GM18867 (cell line): ENCODE results near the gene MACROD2.

ENCODE experiments used
- ATAC-seq: cut with Tn5 transposase; IDR thresholded peaks from one replicate; pipeline ENCODE4 v1.9.1; 2021; ENCODE audit warnings: mild to moderate bottlenecking, moderate library complexity; ENCODE audit not compliant: unreplicated experiment

The MACROD2 gene

DNA sequence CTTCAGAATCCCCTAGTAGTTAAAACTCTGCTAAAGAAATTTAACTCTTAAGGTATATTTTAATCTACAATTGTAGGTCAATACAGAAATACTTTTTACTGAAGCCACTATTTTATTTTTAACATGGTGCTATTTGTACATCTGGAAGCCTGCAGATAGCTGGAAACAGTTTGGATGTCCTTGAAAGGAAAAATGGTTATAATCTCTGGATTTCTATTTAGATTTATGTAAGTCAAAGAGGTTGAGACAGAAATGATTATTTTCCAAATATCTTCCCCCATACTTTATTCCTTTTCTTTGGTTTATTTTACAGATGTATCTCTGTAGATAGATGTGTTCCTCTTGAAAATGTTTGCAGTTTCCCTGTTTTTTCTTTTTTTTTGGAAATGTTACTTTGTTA is 1575.7 kb downstream of the MACROD2 start:
- ATAC-seq: no peak

DNA sequence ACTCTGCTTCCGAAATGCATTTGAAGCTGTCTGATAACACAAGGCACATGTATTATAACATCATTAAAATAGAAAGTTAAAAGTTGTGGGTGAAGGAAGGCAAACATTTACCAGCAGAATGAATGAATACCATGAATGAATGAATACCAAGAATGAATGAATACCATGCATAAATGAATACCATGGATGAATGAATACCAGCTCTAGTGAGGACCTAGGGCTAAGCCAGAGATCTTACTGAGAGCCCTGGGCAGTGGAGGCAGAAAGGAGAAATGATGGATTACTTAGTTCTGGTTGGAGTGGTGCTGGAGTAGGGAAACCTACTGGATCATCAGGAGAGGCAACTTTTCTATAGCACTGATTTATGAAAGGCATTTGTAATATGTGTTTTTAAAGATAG is 1579.9 kb downstream of the MACROD2 start:
- no peak for ATAC-seq

DNA sequence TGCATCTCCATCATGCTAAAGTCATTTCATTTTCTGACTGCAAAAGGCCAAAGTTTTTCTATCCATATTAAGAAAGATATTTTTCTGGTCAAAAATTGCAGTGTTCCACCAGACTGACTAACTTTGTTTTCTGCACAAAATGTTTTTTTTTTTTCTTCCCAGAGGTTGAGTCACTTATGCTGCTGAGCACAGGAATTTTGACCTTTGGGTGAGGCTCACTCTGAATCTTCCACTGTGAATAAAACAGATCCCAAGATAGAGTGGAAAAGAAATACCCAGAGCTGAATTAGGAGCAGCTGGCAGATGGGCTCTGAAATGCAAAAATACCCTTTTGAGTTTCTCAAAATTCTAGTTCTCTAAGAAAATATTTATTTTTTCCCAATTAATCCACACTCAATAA is 1581.1 kb downstream of the MACROD2 start:
- no peak for ATAC-seq

DNA sequence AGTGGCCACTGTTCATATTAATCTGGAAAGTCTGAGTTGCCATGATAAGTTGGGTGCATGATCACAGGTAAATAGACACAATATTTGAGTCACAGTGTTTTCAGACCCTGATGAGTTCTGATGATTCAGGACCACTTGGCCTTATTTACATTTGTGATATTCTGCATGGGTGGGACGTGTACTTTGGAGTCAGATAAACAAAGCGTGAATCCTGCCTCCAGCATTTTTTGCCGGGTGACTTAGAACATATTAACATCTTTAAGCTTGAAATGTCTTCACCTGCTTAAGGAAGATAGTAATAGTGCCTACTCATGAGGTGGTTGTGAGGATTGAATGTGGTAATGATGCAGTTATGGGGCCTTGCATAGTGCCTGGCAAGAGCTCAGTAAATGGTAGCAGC is 1582.8 kb downstream of the MACROD2 start:
- ATAC-seq: no peak

DNA sequence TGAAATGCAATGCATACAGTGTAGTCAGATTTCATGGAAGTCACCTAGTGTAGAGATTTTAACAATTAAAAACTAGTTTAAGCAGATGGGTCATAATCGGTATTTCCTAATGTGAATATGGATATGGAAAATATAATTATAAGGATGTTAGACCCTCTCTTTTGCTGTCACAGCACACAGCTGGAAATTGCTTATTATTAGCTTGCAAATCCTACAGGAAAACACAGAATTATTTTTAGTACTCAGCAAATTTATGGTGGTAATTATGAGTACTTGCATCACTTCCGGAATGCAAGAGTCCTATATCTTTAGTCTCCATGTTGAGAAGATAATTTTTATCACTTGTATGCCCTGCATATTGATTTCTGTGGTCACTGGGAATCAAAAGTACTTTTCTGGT is 1584.4 kb downstream of the MACROD2 start:
- no peak for ATAC-seq

DNA sequence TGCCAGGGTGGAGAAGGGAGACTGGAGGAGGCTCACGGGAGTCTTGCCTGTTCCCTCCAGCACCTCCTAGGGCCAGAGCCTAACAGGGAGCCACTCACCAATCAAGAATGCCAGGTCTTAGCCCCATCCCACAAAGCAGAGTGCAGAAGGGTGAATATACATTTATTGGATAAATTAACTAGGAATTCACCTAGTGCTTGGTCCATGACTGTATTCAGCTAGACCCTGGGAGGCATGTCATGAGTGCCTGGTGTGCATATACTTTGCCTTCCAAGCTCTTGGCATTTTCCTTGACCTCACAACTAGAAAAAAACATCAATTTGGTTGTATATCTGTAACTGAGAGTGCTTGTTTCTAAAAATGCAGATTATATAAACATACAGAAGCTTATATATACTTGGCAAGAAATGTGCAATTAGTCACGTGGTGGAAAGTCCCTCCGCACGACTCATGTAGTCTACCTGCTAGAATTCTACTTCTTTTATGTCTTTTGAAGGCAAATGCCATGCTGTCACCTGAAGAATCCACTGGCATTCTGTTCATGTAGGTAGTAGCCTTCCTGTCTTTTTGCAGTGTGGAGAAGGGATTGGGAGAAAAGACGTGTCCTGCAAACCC is 1586.9 kb downstream of the MACROD2 start:
- no peak for ATAC-seq

DNA sequence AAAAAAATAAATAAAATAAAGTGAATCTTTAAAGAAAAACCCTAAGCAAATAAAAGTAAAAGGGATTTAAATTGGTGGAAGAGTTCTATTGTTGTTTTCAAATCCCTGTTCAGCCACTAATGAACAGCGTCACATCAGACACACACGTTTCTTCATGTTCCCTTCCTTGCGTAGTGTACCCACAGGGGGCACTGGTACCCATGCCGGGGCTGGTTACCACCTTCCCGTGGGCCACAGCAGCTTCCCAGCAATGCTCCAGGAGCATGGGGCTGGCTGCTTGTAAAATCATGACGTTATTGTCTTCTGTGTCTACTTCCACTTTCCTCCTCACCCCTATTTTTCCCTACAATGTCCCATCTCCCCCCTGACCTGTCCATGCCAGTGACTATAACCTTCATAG is 1589.2 kb downstream of the MACROD2 start:
- no peak for ATAC-seq

DNA sequence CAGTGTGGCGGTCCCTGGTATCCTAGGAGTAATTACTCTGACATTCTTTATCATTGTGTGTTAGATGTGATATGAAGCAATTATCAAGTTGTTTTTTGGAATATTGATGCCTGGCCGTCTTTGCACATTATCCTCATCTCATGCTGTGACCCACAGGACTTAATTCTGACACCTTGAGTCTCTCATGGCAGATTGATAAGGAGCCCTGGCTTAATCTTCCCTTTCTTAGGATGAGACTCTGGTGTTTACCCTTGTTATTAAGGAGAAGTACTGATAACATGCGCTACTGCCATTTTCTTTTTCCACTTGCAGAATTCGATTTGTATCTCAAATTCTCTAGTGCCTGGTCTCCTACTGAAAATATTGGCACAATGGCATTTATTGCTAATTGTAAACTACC is 1597.8 kb downstream of the MACROD2 start:
- no peak for ATAC-seq

DNA sequence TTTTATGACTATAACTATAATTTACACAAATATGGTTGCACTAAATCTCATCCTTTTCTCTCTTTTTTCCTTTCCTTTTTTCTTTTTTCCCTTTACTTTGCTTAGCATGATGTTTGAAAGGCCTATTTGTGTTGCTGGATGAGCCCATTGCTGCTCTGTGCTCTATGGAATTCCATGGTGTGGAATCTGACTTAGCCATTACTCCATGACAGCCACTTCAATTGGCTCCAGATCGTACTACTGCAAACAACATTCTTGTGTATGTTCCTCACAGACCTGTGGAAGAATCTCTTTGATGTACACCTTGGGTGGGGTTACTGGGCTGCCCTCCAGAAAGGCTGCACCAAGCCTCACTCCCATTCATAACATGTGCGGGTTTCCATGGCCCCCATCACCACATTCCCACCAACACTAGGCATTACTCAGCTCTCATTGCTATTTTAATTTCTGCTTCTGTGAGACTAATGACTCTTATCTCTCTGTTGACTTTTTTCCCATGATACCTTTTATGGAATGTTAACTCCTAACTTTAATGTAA is 1598.9 kb downstream of the MACROD2 start:
- ATAC-seq: no peak

DNA sequence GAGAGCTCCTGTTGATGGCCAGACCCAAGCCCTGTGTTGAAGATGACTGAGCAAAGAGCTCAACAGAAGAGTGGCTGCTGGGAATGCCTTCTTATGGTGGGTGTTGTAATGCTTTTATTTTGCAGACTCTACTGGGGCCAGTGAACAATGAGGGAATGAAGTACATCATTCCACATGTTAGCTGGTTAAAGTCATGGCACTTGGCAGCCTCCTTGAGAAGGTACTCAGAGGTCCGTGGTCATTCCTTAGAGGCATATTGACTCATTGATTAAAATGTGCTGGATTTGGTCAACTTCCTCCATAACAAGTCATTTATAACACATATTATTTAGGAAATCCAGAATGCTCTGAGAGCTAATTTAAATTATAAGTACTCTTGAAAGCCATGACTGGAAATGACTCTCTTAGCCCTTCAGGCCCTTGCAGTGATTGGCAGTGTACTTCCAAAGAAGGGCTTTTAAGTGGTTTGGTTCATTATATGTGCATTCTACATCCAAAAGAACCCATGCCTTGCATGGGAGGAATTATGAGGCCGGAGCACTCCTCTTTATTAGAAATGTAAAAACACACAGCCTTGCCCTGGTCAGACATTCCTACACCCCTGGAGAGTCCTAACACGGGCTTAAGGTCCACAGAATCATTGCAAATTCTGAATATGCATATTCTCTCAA is 1601.0 kb downstream of the MACROD2 start:
- no peak for ATAC-seq

DNA sequence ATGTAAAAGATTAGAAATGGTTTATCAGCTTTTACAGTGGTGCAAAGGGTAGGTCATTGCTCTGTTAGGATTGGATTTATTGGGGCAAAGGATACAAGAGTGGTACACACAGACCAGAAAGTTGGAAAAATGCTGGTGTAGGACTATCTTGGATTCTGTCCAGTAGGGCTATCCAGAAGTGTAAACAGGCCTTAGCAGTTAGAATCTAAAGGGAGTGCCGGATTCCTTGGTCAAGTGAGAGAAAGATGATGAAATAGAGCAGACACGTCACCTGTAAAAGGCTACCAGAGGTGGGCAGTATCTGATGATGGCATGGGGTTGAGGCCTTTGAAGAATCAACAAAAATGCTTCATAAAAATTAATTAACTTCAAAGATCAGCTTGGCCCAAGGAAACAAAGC is 1602.0 kb downstream of the MACROD2 start:
- ATAC-seq: no peak

DNA sequence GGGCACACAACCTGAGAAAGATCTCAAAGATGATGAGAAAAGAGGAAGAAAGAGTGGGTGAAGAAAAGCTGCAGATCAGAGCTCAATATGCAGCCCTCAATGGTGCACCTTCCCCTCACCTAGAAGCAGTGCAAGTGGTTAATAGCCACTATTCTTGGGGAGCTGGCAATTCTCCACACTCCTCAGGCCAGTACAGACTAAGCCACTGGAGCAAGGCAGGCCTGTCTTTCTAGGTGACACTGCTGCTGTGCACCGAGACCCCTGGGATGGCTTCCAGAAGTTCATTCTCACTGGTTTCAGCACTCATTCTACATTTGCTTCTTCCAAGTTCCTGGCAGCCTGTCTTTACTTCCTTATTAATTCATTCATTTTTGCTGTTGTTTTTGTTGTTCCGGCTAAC is 1604.6 kb downstream of the MACROD2 start:
- ATAC-seq: no peak

DNA sequence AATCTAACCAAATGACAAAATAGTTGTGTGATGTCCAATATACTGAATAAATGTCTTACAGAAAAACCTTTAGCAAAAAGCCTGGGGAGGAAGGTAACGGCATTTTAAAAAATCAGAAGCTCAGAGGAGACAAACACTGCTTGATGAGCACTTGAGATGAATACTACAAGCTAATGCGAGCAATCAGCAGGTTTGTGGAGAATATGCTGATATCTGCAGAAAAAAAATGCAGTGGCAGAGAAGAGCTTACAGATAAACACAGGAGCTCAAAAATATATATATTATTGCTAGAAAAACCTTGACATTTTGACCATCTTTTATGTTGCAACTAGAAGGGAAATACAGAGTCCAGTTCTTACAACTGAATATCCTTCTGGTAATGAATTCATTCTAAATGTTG is 1605.2 kb downstream of the MACROD2 start:
- ATAC-seq: no peak

DNA sequence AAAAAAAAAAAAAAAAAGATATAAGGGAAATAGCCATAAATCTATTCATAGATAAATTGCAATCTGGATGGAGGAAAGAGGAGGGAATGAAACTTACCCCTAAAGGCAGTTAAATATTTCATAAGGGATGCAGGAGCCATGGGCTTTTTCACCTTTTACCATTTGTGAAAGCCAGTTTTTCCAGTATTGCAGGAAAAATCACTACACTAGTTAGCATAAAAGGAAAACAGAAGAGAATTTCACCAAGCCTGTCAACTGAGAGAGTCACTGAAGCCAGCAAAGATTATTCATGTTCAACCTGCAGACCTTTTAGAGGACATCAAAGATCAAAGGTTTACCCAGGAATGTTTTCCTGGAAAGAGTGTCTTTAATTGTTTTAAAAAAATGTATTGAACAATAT is 1608.2 kb downstream of the MACROD2 start:
- ATAC-seq: no peak

DNA sequence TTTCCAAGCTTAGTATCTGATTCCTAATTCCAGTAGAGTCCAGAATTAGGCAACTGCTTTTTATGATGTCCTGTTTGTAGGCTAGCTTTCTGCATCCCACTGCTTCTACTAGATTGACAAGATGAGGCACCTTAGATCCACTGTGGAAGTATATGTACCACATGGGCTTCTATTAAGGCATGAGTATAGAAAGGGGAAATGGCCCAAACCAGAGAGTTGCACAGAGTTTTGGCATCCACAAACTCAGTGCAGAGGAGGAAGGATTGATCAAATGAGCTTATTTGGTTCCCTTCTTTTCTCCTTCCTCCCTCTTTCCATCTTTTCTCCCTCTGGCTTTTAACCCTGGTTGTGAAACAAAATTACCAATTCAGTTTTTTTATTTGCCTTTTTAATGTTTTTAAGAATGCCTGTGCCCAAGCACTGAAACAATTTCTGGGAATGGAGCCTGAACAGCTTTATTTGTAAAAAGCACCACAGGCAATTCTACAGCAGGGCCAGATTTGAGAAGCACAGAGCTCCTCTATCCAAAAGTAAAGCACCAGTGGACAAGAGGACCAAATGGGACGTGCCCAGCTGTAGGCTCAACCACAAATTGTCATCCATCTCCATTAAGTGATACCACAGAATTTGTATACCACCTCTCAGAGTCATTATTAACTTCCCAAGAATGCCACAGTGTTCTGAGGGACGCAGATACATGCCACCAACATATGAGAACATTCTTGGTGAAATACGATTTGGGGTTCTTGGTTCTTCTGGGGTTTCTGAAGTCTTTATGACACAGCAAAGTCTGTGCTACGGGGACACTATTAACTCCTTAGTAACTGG is 1608.9 kb downstream of the MACROD2 start:
- ATAC-seq: no peak

DNA sequence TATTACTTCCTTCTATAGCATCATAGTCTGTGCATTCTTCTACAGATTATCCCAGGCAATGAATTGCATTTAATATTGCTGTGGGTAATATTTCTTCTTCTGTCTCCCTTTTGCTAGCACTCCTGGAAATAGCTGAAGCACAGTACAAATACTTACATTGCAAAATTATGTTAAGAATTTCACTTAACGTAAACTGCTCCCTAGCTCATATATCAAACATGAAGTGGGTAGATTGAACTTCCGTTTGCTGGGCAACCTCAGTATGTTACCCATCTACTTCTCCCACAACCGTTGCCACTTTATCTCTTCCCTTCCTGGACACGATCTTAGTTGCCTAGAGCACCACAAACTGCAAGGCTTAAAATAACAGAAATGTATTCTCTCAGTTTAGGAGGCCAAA is 1614.6 kb downstream of the MACROD2 start:
- no peak for ATAC-seq

DNA sequence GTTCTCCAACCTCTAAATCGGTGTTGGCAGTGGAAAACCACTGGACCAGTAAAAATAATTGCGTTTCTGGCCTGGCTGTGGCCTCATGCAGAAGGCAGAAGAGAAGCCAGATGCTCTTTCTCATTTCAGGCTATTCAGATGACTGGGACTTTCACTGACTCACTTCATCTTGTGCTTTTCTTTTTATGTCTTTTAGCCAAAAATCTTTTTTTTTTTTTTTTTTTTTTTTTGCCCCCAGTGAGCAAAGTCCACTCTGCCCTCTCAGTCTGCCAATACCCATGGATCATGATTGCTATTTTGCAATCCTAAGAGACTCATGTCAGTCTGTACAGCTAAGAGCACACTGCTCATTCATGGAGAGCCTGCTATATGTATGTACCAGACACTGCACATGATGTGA is 1615.5 kb downstream of the MACROD2 start:
- no peak for ATAC-seq

DNA sequence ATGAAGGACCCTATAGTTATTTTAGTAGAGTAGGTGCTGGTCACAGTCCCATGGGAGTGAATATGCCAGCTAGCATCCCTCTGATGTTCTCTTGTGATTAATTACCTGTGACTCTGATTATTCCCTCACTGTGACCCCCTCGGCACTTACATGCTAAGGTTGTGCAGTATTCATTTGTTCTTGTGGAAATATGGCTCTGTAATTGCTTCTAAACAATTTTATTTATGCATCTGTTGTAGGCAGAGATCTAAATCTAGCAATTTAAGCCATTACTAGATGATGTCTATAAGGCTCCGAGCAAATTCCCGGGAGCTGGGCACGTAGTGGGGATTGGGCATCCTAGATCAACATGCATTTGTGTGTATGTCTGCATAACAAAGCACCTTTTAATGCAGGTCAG is 1616.2 kb downstream of the MACROD2 start:
- ATAC-seq: no peak

DNA sequence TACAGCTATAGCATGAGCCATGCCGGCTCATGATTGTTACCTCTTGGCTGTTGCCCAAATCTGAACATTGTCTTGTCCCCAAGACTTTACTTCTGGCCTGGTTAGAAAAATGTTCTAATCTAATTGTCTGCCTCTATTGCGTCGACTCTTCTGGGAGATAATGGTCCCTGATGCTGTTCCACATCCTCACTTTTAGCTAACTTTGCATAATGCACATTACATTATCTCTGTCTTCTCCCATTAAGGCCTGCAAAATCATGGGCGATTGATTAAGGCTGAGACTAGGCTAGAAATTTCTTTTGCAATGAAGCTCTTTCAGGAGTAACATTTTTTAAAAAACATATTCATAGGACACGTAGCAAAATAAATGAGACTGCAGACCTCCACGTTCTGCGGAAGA is 1616.9 kb downstream of the MACROD2 start:
- ATAC-seq: no peak

DNA sequence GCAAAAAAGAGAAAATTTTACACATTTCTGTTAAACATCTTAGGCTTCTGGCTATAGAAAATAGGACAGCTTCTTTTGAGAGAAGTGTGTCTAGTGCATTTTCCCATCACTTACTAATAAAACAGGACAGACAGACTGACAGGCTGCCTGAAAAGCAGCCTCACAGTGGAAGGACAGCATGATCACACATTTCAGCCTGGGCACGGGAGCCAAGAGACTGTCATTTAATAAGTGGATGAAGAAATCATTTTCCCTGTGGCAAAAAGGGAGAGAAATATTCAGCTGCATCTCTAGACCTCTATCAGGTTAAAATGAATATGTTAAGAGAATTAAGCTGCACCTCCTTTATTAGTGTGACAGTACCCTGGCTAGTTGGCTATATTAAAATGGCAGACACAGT is 1617.5 kb downstream of the MACROD2 start:
- ATAC-seq: no peak

DNA sequence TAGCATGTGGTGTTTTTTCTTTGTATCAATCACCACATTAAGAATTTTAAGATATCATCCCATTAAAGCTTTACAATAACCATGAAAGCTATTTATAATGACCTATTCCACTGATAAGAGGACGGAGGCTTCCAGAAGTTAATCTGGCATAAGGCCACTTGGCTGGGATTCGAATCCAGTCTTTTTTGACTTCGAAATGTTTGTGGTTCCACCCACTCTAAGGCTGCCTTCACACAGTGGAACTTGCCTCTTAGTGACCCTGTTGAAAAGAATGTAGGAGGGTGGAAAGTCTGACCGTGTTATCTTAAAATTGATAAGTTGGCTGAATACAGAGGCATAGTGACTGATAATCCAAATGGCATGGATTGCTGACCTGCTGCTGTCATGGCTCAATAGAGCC is 1618.2 kb downstream of the MACROD2 start:
- ATAC-seq: no peak

DNA sequence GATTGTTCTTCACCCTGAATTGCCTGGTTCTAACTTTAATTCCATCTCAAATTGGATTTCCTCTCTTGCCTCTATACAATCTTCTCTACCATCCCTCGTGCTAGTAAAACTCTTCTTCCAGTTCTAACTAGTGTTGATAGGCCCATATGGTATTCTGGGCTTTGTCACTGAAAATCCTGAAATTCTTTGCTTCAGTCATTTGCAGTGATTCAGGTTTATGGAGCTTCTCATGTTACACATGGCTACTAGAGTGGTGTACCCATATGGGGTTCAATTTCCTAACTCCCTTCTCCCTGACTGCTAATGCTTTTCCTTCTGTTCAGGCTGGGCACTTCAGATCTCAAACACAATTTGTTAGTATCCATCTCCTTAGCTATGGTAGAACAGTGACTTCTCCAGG is 1621.3 kb downstream of the MACROD2 start:
- no peak for ATAC-seq
